ENCODE results near the gene COP1. TPM values are rescaled to one million over a fixed set of nuclear protein-coding genes. Genes with fewer than 3 reads are reported as not detected.
"Not testable (repeated sequence)": the region's sequence is repeated elsewhere in the genome, so short reads cannot be mapped to it uniquely, and the experiment has no call there.

The COP1 gene
- total RNA-seq (ENCODE audit: insufficient read depth, low replicate concordance), result 102 TPM

DNA sequence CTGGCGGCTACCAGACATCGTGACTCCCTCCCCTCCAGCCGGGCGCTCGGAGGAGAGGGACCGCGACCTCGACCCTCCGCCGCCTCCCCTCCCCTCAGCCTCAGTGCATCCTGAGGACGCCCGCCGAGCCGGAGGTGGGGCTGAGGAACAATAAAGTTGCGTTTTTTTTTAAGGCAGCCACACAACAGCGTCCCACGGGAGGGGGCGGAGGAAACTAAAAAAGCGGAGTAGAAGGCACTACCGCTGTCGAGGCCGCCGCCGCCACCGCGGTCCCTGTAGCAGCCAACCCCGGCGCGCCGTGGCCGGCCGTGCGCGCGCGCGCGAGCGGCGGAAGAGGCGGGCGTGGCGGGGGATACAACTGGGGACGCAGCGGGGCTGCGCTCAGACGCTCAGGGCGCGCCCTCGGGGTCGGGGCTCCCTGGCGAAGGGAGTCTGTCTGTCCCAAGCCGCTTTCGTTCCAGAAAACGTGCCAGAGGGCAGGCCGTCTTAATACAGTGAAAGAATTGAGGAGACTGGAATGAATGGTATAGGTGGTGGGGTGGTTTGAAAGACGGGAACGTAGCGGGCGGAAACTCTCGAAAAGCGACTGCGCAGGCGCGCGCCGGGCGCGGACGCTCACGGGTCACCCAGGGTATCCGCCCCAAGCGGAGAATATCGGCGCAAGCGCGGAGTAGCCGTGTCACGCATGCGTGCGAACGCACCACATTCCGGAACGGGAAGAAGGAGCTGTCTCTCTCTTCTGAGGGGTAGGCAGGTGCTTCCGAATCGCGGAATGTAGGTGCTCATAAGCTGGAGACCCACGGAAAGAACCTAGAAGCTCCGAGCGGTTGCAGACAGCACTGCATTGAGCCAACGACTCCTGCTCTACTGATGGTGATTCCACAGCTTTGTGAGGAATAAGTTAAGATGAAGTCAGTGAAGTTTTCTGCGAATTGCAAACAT lies at the start of gene COP1:
TSS of gene COP1 (minus strand) at position 326 of the 942 bp plus-strand sequence. CDS start at position 18, 308 bp downstream.
- peak; percentile 98 for DNase-seq (ENCODE audit: low spot score)

DNA sequence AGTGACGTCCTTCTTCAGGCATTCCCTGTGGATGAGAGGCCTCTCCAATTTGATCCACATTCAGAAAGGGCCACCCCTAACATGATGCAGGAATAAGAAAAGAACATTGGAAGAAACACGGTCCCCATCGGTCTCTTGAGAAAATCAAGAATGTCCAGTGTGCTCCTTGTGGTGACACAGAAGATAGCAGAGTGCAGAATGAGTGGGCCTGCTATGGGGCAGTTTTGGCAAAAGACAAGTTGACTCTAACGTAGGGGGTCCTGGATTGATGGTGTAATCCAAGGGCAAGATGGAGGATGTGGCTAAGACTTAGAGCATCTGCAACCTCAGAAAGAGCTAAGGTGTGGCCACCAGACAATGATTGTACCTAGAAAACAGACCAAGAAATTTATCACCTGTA lies 45.1 kb upstream of the COP1 start:
- DNase-seq (ENCODE audit: low spot score), result no peak

DNA sequence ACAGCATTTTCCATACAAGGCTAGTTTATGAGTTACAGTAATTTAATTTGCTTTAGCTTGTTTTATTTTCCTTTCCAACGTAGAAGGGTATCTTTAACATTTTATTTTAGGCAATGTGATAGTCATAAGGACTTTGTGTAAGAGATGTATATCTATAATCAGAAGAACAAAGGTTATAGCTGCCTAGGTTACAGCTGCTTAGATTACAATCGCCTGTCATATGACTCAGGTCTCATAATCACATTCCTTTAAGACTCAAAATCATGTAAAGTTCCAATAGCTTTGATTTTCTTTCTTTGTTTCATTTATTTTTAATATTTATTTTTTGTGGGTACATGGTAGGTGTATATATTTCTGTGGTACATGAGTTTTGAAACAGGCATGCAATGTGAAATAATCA lies 37.8 kb upstream of the COP1 start:
- no peak for DNase-seq (ENCODE audit: low spot score)

DNA sequence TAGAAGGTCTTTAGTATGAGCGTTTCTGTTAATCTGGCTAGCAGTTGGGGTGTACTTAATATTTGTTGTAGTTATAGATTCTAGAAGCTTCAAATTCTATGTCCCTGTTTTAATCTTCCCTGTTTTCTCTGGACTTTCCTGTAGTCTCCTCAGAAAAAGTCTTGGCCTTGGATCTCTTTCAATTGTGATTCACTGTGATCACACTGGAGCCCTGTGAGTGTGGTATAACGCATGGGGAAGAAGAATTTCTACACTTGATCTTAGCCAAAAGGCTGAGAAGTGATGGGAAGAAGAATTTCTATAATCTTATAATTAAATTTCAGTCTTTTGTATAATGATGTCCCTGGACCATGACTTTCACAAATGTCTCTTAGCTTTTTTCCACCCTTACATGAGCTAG lies 36.7 kb upstream of the COP1 start:
- DNase-seq (ENCODE audit: low spot score), result no peak

DNA sequence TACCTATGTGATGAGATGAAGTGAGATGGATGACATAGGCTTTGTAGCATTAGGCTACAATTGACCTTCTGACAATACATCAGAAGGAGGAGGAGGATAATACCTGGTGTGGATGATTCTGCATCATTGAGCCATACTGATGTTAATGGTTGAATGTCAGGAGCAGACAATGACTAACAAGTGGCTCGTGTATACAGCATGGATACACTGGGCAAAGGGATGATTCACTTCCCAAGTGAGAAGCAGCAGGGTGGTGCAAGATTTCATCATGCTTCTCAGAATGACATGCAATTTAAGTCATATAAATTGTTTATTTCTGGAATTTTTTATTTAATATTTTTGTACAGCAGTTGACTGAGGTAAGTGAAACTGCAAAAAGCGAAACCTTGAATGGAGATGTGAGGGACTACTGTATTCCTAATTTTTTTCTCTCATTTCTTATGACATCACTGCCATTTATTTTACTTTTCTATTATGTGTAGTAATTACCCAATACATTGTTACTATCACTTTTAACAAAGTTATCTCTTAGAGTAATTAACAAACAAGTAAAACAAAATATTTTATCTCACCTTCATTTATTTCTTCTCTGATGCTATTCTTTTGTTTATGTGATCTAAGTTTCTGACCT lies 34.4 kb upstream of the COP1 start:
- no peak for DNase-seq (ENCODE audit: low spot score)

DNA sequence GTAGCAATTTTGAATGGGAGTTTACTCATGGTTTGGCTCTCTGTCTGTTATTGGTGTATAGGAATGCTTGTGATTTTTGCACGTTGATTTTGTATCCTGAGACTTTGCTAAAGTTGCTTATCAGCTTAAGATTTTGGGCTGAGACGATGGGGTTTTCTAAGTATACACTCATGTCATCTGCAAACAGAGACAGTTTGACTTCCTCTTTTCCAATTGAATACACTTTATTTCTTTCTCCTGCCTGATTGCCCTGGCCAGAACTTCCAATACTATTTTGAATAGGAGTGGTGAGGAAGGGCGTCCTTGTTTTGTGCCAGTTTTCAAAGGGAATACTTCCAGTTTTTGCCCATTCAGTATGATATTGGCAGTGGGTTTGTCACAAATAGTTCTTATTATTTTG lies 26.6 kb upstream of the COP1 start:
- not testable (repeated sequence) for DNase-seq (ENCODE audit: low spot score)

DNA sequence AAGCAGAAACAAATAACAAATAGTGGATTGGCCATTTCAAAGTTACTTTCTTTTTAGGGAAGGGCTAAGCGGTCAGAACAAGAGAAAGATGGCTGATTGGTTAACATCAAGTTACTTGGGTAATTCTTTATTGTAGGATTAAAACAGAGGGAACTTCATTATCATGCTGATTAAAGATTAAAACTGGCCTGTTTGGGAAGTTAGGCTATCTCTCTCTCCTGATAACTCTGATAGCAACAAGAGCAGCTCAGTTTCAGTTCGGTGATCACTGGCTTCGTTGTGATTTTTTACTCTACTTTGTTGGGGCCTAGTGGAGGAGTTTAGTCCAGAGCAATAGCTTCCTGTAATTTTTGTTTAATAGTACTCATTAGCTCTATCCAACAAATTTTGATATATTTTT lies 20.5 kb upstream of the COP1 start:
- no peak for DNase-seq (ENCODE audit: low spot score)

DNA sequence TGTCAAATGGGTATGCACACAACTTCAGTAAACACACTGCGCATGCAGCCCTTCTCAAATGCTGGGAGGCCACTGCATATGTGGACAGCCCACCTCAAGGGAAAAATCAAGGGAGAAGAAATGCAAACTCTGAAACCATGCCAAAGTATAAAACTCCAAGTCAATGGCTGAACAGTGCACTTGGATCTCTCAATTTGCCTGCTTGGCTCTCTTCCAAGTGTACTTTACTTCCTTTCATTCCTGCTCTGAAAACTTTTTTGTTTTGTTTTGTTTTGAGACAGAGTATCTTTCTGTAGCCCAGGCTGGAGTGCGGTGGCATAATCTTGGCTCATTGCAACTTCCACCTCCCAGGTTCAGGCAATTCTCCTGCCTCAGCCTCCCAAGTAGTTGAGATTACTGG lies 18.8 kb upstream of the COP1 start:
- no peak for DNase-seq (ENCODE audit: low spot score)

DNA sequence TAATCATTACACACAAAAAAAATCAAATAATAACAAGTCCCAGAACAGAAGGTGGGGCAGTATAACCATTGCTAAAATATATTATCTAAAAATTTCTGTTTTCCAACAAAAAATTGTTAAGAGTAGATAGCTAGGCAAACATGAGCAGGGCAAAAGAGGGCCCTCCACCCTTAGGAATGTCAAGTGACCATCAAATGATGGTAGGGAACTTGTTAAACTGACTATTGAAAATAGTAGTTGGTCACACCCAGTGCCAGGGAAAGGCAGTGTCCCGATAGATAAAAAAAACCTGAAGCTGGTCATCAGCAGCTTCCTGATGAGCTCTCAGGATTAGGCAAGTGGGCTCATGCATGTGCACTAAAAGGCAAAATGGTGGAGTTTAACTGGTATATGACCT lies 18.4 kb upstream of the COP1 start:
- DNase-seq (ENCODE audit: low spot score), result no peak

DNA sequence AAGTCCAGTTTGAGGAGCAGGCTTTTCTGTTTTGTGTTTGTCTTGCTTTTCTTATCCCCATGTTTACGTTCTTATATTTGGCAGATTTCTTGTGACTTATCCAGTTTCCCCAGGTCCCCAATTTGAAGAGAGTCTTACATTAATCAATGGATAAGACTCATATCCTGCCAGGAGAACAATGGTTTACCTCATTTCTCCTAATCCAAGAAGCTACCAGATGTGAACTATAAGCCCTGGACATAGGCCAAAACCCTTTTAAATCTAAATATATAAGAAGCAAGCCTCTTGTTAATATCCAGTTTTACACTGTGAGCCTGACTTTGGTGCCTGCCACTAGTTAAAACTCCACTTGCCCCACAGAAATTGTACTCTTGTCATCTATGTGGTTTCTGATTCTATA lies 15.1 kb upstream of the COP1 start:
- DNase-seq (ENCODE audit: low spot score), result no peak

DNA sequence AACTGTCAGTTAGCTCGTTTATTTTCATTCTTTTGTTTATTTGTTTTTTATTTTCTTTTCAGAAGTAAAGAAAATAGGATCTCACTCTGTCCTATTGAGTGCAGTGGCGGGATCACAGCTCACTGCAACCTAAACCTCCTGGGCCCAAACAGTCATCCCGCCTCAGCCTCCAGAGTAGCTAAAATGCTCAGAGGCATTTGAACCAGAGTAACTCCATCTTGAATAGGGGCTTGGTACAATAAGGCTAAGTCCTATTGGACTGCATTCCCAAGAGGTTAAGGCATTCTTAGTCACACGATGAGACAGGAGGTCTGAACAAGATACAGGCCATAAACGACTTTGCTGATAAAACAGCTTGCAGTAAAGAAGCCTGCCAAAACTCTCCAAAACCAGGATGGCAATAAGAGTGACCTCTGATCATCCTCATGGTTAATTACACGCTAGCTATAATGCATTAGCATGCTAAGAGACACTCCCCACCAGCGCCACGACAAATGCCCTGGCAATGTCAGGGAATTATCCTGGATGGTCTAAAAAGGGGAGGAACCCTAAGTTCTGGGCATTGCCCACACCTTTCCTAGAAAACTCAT lies 13.1 kb upstream of the COP1 start:
- no peak for DNase-seq (ENCODE audit: low spot score)

DNA sequence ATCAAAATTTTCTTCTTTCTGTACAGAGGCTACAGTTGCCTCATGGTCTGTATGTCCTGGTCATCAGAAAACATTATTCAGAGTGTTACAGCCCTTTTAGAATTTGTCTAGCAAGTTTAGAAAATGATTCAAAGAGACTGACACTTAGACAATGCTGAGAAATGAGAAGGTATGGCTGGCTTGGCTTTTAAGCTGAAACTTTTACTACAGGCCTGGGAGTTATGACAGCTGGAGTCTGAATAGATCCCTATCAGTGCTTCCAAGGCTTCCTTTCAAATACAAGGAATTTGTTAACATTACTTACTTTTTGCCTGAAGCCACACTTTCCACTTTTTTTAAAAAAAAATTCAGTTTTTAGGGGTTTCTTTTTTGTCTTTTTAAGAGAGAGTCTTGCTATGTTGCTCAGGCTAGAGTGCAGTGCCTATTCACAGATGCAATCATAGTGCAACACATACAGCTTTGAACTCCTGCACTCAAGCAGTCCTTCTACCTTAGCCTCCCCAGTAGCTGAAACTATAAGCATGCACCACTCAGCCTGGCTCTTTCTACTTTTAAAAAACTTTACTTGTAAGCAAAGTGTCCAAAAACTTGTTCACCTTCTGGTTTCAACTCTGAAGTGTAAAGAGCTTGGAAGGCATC lies 10.5 kb upstream of the COP1 start:
- DNase-seq (ENCODE audit: low spot score), result no peak

DNA sequence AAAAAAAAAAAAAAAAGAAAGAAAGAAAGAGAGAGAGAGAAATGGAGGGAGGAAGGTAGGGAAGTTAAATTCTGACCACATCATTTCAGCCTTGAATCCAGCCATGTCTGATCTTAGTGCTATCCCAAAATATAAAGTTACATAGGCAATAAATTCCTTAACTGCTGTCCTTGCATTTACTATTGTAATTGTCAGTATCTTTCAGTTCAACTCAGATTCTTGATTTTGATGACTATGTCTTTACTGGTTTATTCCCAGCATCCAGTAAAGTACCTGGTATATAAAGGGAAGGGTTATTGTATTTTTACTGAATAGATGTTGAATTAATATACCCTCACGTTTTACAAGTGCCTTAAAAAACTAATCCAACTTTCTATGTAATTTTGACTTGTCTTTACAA lies 8.9 kb upstream of the COP1 start:
- no peak for DNase-seq (ENCODE audit: low spot score)

DNA sequence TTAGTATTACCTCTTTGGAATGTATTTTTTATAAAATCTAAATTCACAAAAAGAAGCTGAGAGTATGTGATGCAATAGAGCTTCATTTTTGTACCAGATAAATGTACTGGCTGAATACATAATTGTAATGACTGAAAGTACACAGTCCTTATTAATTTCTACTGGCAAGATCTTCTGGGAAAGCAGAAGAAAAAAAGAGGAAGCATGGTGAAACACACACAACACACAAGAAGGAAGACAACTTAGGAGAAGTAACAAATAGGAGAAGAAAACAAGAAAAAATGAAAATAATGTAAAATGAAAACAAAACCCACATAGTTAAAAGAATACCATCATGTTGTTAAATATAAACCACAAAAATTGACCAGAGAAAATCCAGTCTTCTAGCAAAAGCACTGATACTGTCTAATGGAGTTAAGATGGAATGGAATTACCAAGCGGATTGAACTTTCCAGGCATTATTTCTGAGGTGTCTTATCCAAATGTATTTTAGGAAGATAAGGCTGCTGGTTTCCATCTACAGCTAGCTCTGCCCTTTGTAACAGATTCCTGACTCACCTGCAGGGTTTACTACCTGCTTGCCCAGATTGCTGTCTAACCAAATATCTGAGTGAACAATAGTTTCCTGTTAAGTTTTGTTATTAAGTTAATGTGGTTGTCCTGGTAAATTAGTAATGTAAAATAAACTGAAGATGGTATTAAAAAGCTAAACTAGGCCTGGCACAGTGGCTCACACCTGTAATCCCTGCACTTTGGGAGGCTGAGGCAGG lies 4.5 kb upstream of the COP1 start:
- no peak for DNase-seq (ENCODE audit: low spot score)

DNA sequence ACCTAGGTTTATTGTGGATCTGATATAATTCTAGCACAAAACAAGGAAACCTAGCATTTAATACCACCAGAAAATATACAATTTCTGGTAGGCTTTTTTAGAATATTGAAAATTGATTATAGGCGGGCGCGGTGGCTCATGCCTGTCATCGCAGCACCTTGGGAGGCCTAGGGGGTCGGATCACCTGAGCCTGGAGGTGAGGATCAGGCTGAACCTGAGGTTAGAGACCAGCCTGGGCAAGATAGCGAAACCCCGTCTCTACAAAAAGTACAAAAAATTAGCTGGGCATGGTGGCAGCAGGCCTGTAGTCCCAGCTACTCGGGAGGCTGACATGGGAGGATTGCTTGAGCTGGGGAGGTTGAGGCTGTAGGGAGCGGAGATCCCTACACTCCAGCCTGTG lies 948 bp upstream of the COP1 start:
- no peak for DNase-seq (ENCODE audit: low spot score)

DNA sequence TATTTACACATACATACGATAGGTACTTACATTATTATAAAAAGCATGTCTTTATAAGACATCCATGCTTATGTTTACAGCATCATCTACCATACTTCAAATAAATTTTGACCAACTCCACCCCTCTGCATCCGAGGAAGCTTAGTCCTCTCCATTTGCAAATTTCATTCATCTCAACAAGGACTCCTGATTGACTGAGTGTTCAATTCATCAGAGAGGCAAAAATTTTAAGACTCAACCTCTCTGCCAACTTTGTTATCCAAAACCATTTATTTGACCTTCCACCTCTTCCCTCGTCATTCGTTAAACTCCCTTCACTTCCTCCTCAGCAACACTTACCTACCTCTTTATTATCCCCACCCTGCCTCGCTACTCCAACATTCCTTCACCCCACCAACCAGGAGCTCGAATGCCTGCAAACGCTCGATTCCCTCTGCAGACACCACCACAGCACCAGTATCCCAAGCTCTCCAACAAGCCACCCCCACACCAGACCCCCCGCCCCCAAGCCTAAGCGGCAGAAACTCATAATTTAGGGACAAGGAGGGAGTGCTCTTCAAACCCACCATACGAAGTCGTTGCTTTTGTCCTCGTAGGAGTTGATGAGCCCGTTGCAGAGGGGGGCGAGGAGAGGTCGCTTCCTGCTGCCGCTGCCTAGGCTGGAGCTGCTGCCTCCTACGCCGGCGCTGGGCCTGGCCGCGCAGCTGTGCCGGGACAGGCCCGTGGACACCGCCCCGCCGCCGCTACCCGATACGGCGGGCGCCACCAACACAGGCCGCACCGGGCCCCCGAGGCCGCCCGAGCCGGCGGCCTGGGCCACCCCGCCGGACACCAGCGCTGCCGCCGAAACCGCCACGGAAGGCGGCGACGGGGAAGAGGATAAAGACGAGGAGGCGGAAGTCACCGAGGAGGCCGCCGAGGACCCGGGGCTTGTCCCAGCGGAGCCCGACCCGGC lies 803 bp downstream of the COP1 start:
- peak; percentile 47 for DNase-seq (ENCODE audit: low spot score)

DNA sequence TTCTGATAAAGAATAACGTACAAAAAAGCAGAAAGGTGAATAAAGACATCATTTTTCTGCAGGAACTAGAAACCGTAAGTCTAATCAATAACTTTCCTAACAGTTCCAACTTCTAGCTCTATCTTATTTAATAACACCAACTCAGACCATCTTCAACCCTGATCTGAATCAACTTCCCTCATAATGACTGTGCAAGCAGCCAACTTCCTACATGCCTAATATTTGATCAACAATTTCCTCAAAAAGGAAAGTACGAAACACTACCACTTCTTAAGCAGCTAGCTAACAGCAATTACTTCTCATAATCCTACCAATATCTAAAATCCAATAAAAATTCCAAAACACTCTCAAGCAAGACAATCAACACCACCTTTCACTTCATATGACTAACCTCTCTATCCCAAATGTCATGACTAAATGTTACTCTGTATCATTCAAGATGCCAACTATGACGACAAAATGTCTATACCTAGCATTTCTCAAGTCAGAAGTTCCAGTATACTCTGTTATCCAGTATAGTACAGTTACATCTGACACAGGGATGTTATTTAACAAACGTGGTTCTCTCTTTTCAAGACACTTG lies 1.7 kb downstream of the COP1 start:
- DNase-seq (ENCODE audit: low spot score), result no peak

DNA sequence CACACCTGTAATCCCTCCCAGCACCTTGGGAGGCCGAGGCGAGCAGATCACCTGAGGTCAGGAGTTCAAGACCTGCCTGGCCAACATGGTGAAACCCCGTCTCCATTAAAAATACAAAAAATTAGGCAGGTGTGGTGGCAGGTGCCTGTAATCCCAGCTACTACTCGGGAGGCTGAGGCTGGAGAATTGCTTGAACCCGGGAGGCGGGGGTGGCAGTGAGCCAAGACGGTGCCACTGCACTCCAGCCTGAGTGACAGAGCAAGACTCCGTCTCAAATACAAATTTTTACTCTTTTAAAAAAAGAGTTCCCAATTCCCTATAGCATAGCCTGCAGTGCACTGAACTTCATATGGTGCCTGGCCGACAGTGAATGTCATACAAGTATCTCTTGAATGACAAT lies 2.4 kb downstream of the COP1 start:
- not testable (repeated sequence) for DNase-seq (ENCODE audit: low spot score)

DNA sequence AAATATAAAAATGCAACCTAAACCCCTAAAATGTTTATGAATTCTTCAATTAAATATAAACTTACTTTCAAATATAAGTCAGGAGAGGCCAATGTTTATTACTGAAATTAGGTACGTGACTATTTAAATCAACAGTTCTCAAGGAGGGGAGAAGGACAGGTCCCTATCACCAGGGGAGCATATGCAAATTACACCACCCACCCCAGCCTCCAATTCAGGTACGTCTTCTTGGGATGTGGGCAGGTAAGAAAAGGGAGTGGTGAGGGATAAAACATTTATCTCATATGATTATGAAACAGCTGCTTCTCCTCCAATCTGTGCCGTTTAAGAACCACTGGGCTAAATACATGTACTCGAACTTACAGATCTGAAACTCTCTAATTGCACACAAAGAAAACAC lies 3.4 kb downstream of the COP1 start:
- no peak for DNase-seq (ENCODE audit: low spot score)

DNA sequence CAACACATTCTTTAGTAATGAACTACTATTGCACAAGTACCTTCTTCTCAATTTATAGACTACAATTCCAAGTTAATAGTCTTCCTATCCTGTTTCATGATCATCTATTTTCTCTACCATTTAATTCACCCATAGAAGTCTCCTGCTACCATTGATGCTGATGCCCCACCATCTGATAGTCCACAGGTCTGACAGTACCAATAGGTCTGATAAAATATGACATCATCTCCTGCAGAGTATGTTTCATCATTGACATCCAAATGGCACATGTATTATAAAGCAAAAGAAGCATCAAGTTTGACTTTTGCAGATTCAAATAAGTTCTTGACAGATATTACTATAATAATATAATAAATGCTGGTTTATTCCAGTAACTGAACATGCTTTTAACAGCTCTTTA lies 5.5 kb downstream of the COP1 start:
- DNase-seq (ENCODE audit: low spot score), result no peak
